B cell (primary cell): ENCODE results near the gene RBP3.

Experiments used
- CTCF ChIP-seq: fragments of 200-600 bp; IDR thresholded peaks from one replicate; pipeline ENCODE4 v1.8.0; 2022; ENCODE audit warnings: antibody characterized with exemption, mild to moderate bottlenecking
- EZH2 ChIP-seq: IDR thresholded peaks from 2 replicates; pipeline ENCODE4 v1.6.1; 2012; ENCODE audit warnings: borderline replicate concordance, low read depth, mild to moderate bottlenecking, moderate library complexity, low read length; ENCODE audit not compliant: insufficient read depth, poor library complexity, severe bottlenecking

GRCh38 chr10:47314416-47314970, 33.7 kb upstream of the RBP3 start:
- no peak for TF ChIP-seq EZH2
- TF ChIP-seq CTCF: no peak
